Lower leg skin (tissue), 3 donors: ENCODE measurements around the gene FHOD3.

Experiments used
- CTCF ChIP-seq, 3 donors: fragments of 450-650 bp; IDR thresholded peaks; one replicate each; pipeline ENCODE4 v1.5.1; 2016; ENCODE audit warnings: antibody characterized with exemption in 3 of 3, mild to moderate bottlenecking in 3 of 3, moderate library complexity in 2 of 3
- POLR2A ChIP-seq, 2 donors: fragments of 450-650 bp; IDR thresholded peaks; one replicate each; pipeline ENCODE4 v1.6.1; 2016 to 2017; ENCODE audit warnings: antibody characterized with exemption in 2 of 2, mild to moderate bottlenecking in 1 of 2, moderate library complexity in 1 of 2

DNA sequence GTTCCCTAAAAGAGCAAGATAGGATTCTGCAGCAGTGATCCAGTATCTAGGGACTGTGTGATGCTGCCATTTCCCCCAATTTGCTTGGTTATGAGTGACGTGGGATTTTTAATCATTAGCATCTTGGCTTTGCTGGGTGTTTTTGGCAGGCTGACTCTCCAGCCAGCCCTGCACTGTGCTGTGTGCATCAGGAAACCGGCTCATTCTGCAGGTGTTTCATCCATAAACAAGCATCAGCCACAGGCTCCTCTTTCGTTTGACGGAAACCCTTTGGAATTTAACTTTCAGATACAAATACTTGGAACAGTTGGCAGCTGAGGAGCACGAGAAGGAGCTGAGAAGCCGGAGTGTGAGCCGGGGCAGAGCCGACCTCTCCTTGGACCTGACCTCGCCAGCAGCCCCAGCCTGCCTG is 395.4 kb downstream of the FHOD3 start:
- no peak for TF ChIP-seq CTCF (IDR thresholded peaks at IDR 0.05)
- TF ChIP-seq POLR2A (IDR thresholded peaks at IDR 0.05): no peak
